CD4-positive, alpha-beta T cell treated with Interleukin-10 for 1 hour (primary cell): ENCODE results near the gene SLC35F4.

Experiments
- DNase-seq: peaks from one replicate; pipeline ENCODE4 v3.0.0-alpha.2; 2020

The SLC35F4 gene

GRCh38 chr14:57609192-57610075 is 256.5 kb downstream of the SLC35F4 start:
- DNase-seq: no peak

GRCh38 chr14:57607086-57607485 is 258.8 kb downstream of the SLC35F4 start:
- no peak for DNase-seq

- DNase-seq: no peak
Observed at GRCh38 chr14:57583396-57583795, 282.5 kb downstream of the SLC35F4 start.

- no peak for DNase-seq
Observed at GRCh38 chr14:57582746-57583145, 283.1 kb downstream of the SLC35F4 start.

GRCh38 chr14:57578801-57579200 is 287.1 kb downstream of the SLC35F4 start:
- no peak for DNase-seq

GRCh38 chr14:57576498-57576897 is 289.4 kb downstream of the SLC35F4 start:
- DNase-seq: no peak

- no peak for DNase-seq
Observed at GRCh38 chr14:57575482-57575881, 290.4 kb downstream of the SLC35F4 start.

- no peak for DNase-seq
Observed at GRCh38 chr14:57574617-57575288, 291.1 kb downstream of the SLC35F4 start.

GRCh38 chr14:57573173-57573572 is 292.7 kb downstream of the SLC35F4 start:
- no peak for DNase-seq

GRCh38 chr14:57568554-57568953 is 297.3 kb downstream of the SLC35F4 start:
- DNase-seq: no peak

GRCh38 chr14:57567220-57567619 is 298.7 kb downstream of the SLC35F4 start:
- DNase-seq: no peak

- no peak for DNase-seq
Observed at GRCh38 chr14:57560681-57561080, 305.2 kb downstream of the SLC35F4 start.

GRCh38 chr14:57559576-57559975 is 306.3 kb downstream of the SLC35F4 start:
- no peak for DNase-seq

GRCh38 chr14:57549765-57550420 is 316.0 kb downstream of the SLC35F4 start:
- DNase-seq: no peak

- no peak for DNase-seq
Observed at GRCh38 chr14:57549016-57549564, 316.8 kb downstream of the SLC35F4 start.

GRCh38 chr14:57547131-57547530 is 318.8 kb downstream of the SLC35F4 start:
- DNase-seq: no peak

GRCh38 chr14:57533214-57533613 is 332.7 kb downstream of the SLC35F4 start:
- no peak for DNase-seq

- no peak for DNase-seq
Observed at GRCh38 chr14:57530571-57530970, 335.3 kb downstream of the SLC35F4 start.

- no peak for DNase-seq
Observed at GRCh38 chr14:57526942-57527341, 338.9 kb downstream of the SLC35F4 start.

- no peak for DNase-seq
Observed at GRCh38 chr14:57519043-57519442, 346.8 kb downstream of the SLC35F4 start.
